K562 (cell line): ENCODE results near the gene ST3GAL3. TPM values are rescaled to one million over a fixed set of nuclear protein-coding genes. Genes with fewer than 3 reads are reported as not detected.

Experiments
- ATAC-seq: fragments of 200-7000 bp; cut with Tn5 transposase; 3 replicates; pipeline ENCODE4 v1.9.1; 2020; ENCODE audit warnings: moderate library complexity
- BruUV-seq: library from RNA; stranded (reverse); fragments of 400-500 nt; replicated peaks from 2 replicates; lab custom pipeline; 2021; lab: Mats Ljungman, UMichigan
- CTCF ChIA-PET: fragments of 300-600 bp; formaldehyde crosslinking; extraction: SDS; loops from one replicate; lab custom pipeline; 2021; ENCODE audit warnings: low intra/inter-chr PET ratio; lab: Yijun Ruan, JAX
- POLR2A ChIA-PET: fragments of 300-600, 350-650 bp; sonication (Branson Sonifier 250); formaldehyde crosslinking; extraction: SDS; loops from one replicate; lab custom pipeline; 2021; ENCODE audit warnings: antibody characterized with exemption, inconsistent platforms; lab: Yijun Ruan, JAX
- DNase-seq, 4 experiments: peaks; one replicate each; pipeline versions ENCODE4 v3.0.0 to v3.0.0-alpha.2; 2011 to 2018; ENCODE audit warnings: low spot score in 3 of 4, mixed read lengths in 3 of 4; ENCODE audit errors: extremely low read depth in 1 of 4
- FAIRE-seq: peaks from 2 replicates; lab custom pipeline; 2011; peaks lifted over from hg19 to GRCh38; lab: Jason Lieb, UNC
- H2AFZ ChIP-seq: 2 replicates; pipeline ENCODE4 v1.6.0; 2011; ENCODE audit warnings: low read depth, low read length, control low read depth, inconsistent platforms
- H3K27ac ChIP-seq: fragments of 200-600 bp; 3 replicates; pipeline ENCODE4 v1.8.0; 2011; ENCODE audit warnings: low read depth, mild to moderate bottlenecking, control low read depth, inconsistent platforms, low read length, moderate library complexity, mixed read lengths; ENCODE audit errors: extremely low read depth
- H3K27me3 ChIP-seq, 2 experiments: fragments of 300-600 bp in 1 of 2; 2 replicates in 1 of 2; 3 replicates in 1 of 2; pipeline versions ENCODE4 v1.6.0 to v1.8.0; 2011; ENCODE audit warnings: inconsistent platforms in 2 of 2, low read length in 2 of 2, mild to moderate bottlenecking in 1 of 2, mixed read lengths in 1 of 2, moderate library complexity in 1 of 2; ENCODE audit not compliant: control insufficient read depth in 2 of 2, insufficient read depth in 2 of 2
- H3K36me3 ChIP-seq: fragments of 300-600 bp; 3 replicates; pipeline ENCODE4 v1.8.0; 2011; ENCODE audit warnings: mild to moderate bottlenecking, low read length, inconsistent platforms; ENCODE audit not compliant: control insufficient read depth, insufficient read depth
- H3K4me1 ChIP-seq, 2 experiments: fragments of 200-600 bp in 1 of 2; replicated peaks in 1 of 2; 2 replicates in 1 of 2; 3 replicates in 1 of 2; pipeline versions ENCODE4 v1.5.1 to v1.8.0; 2011; ENCODE audit warnings: inconsistent platforms in 2 of 2, low read length in 2 of 2, mild to moderate bottlenecking in 1 of 2, mixed read lengths in 1 of 2, moderate library complexity in 1 of 2; ENCODE audit not compliant: control insufficient read depth in 2 of 2, insufficient read depth in 2 of 2
- H3K4me2 ChIP-seq: 2 replicates; pipeline ENCODE4 v1.6.1; 2011; ENCODE audit warnings: low read length, control low read depth, inconsistent platforms, mixed read lengths; ENCODE audit not compliant: insufficient read depth
- H3K4me3 ChIP-seq: fragments of 200-600 bp; sonication (generic), shearing (Covaris generic); 2 replicates; pipeline ENCODE4 v1.5.1; 2016; ENCODE audit warnings: control low read depth, inconsistent platforms
- H3K79me2 ChIP-seq: fragments of 200-600 bp; 3 replicates; pipeline ENCODE4 v1.8.0; 2011; ENCODE audit warnings: low read length, inconsistent platforms; ENCODE audit not compliant: control insufficient read depth, insufficient read depth
- H3K9ac ChIP-seq, 2 experiments: 2 replicates each; pipeline versions ENCODE4 v1.6.0 to v1.6.1; 2011; ENCODE audit warnings: low read depth in 2 of 2, low read length in 2 of 2, control low read depth in 1 of 2, inconsistent platforms in 1 of 2, mild to moderate bottlenecking in 1 of 2, mixed read lengths in 1 of 2; ENCODE audit not compliant: insufficient read depth in 1 of 2
- H3K9me1 ChIP-seq: one replicate; pipeline ENCODE4 v1.6.0; 2011; ENCODE audit warnings: inconsistent platforms, mild to moderate bottlenecking, low read length, moderate library complexity; ENCODE audit not compliant: control insufficient read depth, insufficient read depth
- H3K9me3 ChIP-seq: replicated peaks from 2 replicates; pipeline ENCODE4 v1.5.1; 2011; ENCODE audit warnings: low read depth, low read length, inconsistent platforms; ENCODE audit not compliant: control insufficient read depth, insufficient read depth
- H4K20me1 ChIP-seq: replicated peaks from 2 replicates; pipeline ENCODE4 v1.6.1; 2011; ENCODE audit warnings: low read length, inconsistent platforms, mixed read lengths; ENCODE audit not compliant: control insufficient read depth, insufficient read depth
- CBFB ChIP-seq: sonication (generic); formaldehyde crosslinking; IDR thresholded peaks from 2 replicates; pipeline ENCODE4 v1.4.0; 2020; ENCODE audit warnings: mild to moderate bottlenecking, missing genetic modification reagents
- CHD1 ChIP-seq: fragments of 200-600 bp; sonication (generic); IDR thresholded peaks from one replicate; pipeline ENCODE4 v1.6.1; 2012; ENCODE audit warnings: mild to moderate bottlenecking, moderate library complexity, low read length, inconsistent platforms
- DPF2 ChIP-seq: fragments of 450-650 bp; IDR thresholded peaks from 2 replicates; pipeline ENCODE4 v1.6.1; 2016
- MTA3 ChIP-seq: fragments of 450-650 bp; formaldehyde crosslinking; IDR thresholded peaks from 2 replicates; pipeline ENCODE4 v1.6.1; 2017; ENCODE audit warnings: mild to moderate bottlenecking, borderline replicate concordance
- NCOA1 ChIP-seq: fragments of 450-650 bp; IDR thresholded peaks from 2 replicates; pipeline ENCODE4 v1.6.1; 2016; ENCODE audit warnings: low read depth
- SMAD1 ChIP-seq: fragments of 150-350 bp; IDR thresholded peaks from 2 replicates; pipeline ENCODE4 v1.6.1; 2014; ENCODE audit warnings: low read length, low read depth; ENCODE audit not compliant: partially characterized antibody
- SMARCA4 ChIP-seq: fragments of 450-650 bp; IDR thresholded peaks from 2 replicates; pipeline ENCODE4 v1.6.1; 2016
- SUPT5H ChIP-seq: fragments of 450-650 bp; IDR thresholded peaks from 2 replicates; pipeline ENCODE4 v1.6.1; 2016
- TAF7 ChIP-seq: fragments of 450-650 bp; IDR thresholded peaks from 2 replicates; pipeline ENCODE4 v1.6.1; 2016; ENCODE audit warnings: missing genetic modification characterization, missing compliant biosample characterization
- TFE3 ChIP-seq: fragments of 450-650 bp; formaldehyde crosslinking; IDR thresholded peaks from 2 replicates; pipeline ENCODE4 v1.4.0; 2020; ENCODE audit warnings: mild to moderate bottlenecking, mixed read lengths
- TSC22D4 ChIP-seq: fragments of 450-650 bp; IDR thresholded peaks from 2 replicates; pipeline ENCODE4 v1.6.1; 2016; ENCODE audit warnings: missing genetic modification characterization, missing biosample characterization, control low read depth
- ZBTB7A ChIP-seq: IDR thresholded peaks from 2 replicates; pipeline ENCODE4 v1.6.1; 2011; ENCODE audit warnings: low read depth, mild to moderate bottlenecking, low read length, moderate library complexity, borderline replicate concordance; ENCODE audit not compliant: control insufficient read depth
- ZNF431 ChIP-seq: sonication (generic); formaldehyde crosslinking; IDR thresholded peaks from 2 replicates; pipeline ENCODE4 v1.8.0; 2022; ENCODE audit warnings: mild to moderate bottlenecking, missing genetic modification reagents
- ZNF639 ChIP-seq, 2 experiments: fragments of 200-800 bp in 1 of 2; sonication (Bioruptor generic) in 1 of 2; sonication (generic) in 1 of 2; formaldehyde crosslinking in 1 of 2; IDR thresholded peaks in 1 of 2; conservative IDR thresholded peaks in 1 of 2; 2 replicates each; pipeline versions ENCODE4 v1.5.0 to v1.6.1; 2016 to 2020; ENCODE audit warnings: missing compliant biosample characterization in 1 of 2, missing genetic modification characterization in 1 of 2, missing genetic modification reagents in 1 of 2
- ZNF740 ChIP-seq, 3 experiments: fragments of 200-800 bp in 1 of 3; sonication (Bioruptor generic) in 1 of 3; sonication (generic) in 1 of 3; formaldehyde crosslinking in 1 of 3; IDR thresholded peaks; 2 replicates each; pipeline versions ENCODE4 v1.6.1 to v1.8.0; 2016 to 2022; ENCODE audit warnings: mild to moderate bottlenecking in 2 of 3, missing compliant biosample characterization in 2 of 3, missing genetic modification characterization in 2 of 3, missing genetic modification reagents in 1 of 3
- ZNF830 ChIP-seq: fragments of 250-450 bp; sonication (Bioruptor Pico); IDR thresholded peaks from 2 replicates; pipeline ENCODE4 v1.5.0; 2021; ENCODE audit warnings: mild to moderate bottlenecking
- WGBS: fragments of 100-300 bp; shearing (Covaris generic); methylation state at CpG from one replicate; pipeline ENCODE4 v1.1.6; 2016; ENCODE audit warnings: low coverage, mixed read lengths; ENCODE audit not compliant: insufficient coverage; ENCODE audit errors: missing lambda C conversion rate; 5-methylcytosine and 5-hydroxymethylcytosine counted together
- in situ Hi-C: fragments of 300-500 bp; cut with MboI; formaldehyde crosslinking; loops from 4 replicates; pipeline ENCODE4 v1.15.0; 2018; ENCODE audit warnings: inconsistent platforms, mixed read lengths
- intact Hi-C: fragments of 100-400 bp; cut with micrococcal nuclease; formaldehyde crosslinking; loops from 2 replicates; pipeline ENCODE4 v1.14.2; 2022
- polyA plus RNA-seq, 8 experiments: library from polyadenylated mRNA; depleted of rRNA in 4 of 8; stranded (reverse) in 5 of 8; unstranded in 3 of 8; fragments of >200 nt; fragmentation: Nextera tagmentation in 2 of 8; fragmentation: Illumina TruSeq in 1 of 8; extraction: Ambion mirVana in 2 of 8; extraction: Trizol in 1 of 8; gene quantifications; 2 replicates each; pipeline versions ENCODE4 v1.2.1 to v1.2.3, GENCODE V29; 2011 to 2014; ENCODE audit warnings: inconsistent platforms in 1 of 8, missing spikeins in 1 of 8
- total RNA-seq, 7 experiments: library from RNA; depleted of rRNA in 6 of 7; stranded (reverse); fragments of >200 nt in 6 of 7; fragmentation: Illumina TruSeq in 2 of 7; extraction: Trizol in 2 of 7; gene quantifications; 2 replicates each; pipeline versions ENCODE4 v1.2.1 to v1.2.3, GENCODE V29; 2011 to 2021; ENCODE audit warnings: low replicate concordance in 1 of 7

ST3GAL3 gene
- total and polyA plus RNA-seq, 9 of the 15 experiments (the other 6 are each of a cell fraction or from before 2014, with no cell fraction given) = 1.2 to 18.9 (median 11.0) TPM

GRCh38 chr1:43947061-43947873 is 239.9 kb downstream of the ST3GAL3 start:
- TSS peak; percentile 69 for BruUV-seq
- H3K9me3 ChIP-seq = no peaks in the 10 kb centered on the region
- in situ Hi-C loops (no loop called here), intact Hi-C loops (loop anchor here (5.0 kb wide), 1 partner anchor 90 kb away; no protein-coding TSS in a partner anchor)
- peak overlapping the region; percentile 98 for H3K4me2 ChIP-seq
- peak; percentile 14 for ATAC-seq
- no peak for DNase-seq
- H3K9ac ChIP-seq = peak overlapping the region; percentile 98
- peak overlapping the region; percentile 99 for H3K27ac ChIP-seq
- POLR2A ChIA-PET = interaction anchor here (0.6 to 2.9 kb wide), 9 partner anchors 11 to 295 kb away, joined by 3 to 11 read pairs (median 3); partner anchors contain the start of gene DPH2
- H3K79me2 ChIP-seq = peaks cover 45% of the 10 kb centered on the region
- H3K36me3 ChIP-seq = peaks cover 21% of the 10 kb centered on the region
- H3K9me1 ChIP-seq = no peaks in the 10 kb centered on the region
- H3K4me1 ChIP-seq = peaks cover 17 to 41% of the 10 kb centered on the region in 2 experiments
- peak overlapping the region; percentile 60 for H3K4me3 ChIP-seq
- CTCF ChIA-PET = interaction anchor here (1.0 to 1.7 kb wide), 3 partner anchors 13 to 417 kb away, joined by 3 to 7 read pairs (median 4); partner anchors contain the start of genes ARTN and PTPRF
- FAIRE-seq = peak; percentile 11
- H4K20me1 ChIP-seq = no peaks in the 10 kb centered on the region
- peak overlapping the region; percentile 100 for H2AFZ ChIP-seq
- H3K27me3 ChIP-seq = no peaks in the 10 kb centered on the region
- WGBS = under 1% methylated on average over 24 of the region's 27 CpGs
- TF ChIP-seq CHD1 (peak; percentile 30), ZBTB7A (peak; percentile 18; the same call in 1 of the 2 replicates), ZNF639 (CRISPR knock-in tag; conservative IDR thresholded peaks at IDR 0.05 in 1 of 2, IDR thresholded peaks at IDR 0.05 in 1 of 2) (0 out of 4 replicates have a peak, but pooled peaks of 1 of the 2 experiments have one; percentile 10), DPF2 (peak; percentile 32; the same call in 1 of the 2 replicates), ZNF431 (0 out of 2 replicates have a peak, but pooled peaks have one; percentile 61), SUPT5H (no peak), CBFB (CRISPR knock-in tag) (peak; percentile 49; the same call in 1 of the 2 replicates), TAF7 (tag) (peak; percentile 73; the same call in 1 of the 2 replicates), MTA3 (peak; percentile 1; the same call in 1 of the 2 replicates), TFE3 (CRISPR knock-in tag) (no peak), ZNF830 (CRISPR knock-in tag) (0 out of 2 replicates have a peak, but pooled peaks have one; percentile 56), SMAD1 (no peak), NCOA1 (0 out of 2 replicates have a peak, but pooled peaks have one; percentile 12), TSC22D4 (tag) (no peak), SMARCA4 (0 out of 2 replicates have a peak, but pooled peaks have one; percentile 15), ZNF740 (CRISPR knock-in tag; IDR thresholded peaks at IDR 0.05) (peak; percentile 65; the same call in 1 of the 2 replicates), ZNF740 (tag; IDR thresholded peaks at IDR 0.05) (no peak; a peak in 1 of 4 replicates)
